Keratinocyte (primary cell): ENCODE measurements around the gene NRARP. TPM values are rescaled to one million over a fixed set of nuclear protein-coding genes. Genes with fewer than 3 reads are reported as not detected.

ENCODE experiments used
- DNase-seq: peaks from one replicate; pipeline ENCODE4 v3.0.0-alpha.2; 2011; ENCODE audit warnings: low read depth, missing footprints, low spot score
- FAIRE-seq: peaks from 2 replicates; lab custom pipeline; 2011; peaks lifted over from hg19 to GRCh38; lab: Jason Lieb, UNC
- H2AFZ ChIP-seq: 2 replicates; pipeline ENCODE4 v1.6.0; 2012; ENCODE audit warnings: low read length, control low read depth, inconsistent platforms; ENCODE audit not compliant: control insufficient read depth
- H3K27ac ChIP-seq: 2 replicates; pipeline ENCODE4 v1.5.1; 2011; ENCODE audit warnings: low read length; ENCODE audit not compliant: control insufficient read depth, insufficient read depth
- H3K27me3 ChIP-seq: 3 replicates; pipeline ENCODE4 v1.6.0; 2011; ENCODE audit warnings: low read length; ENCODE audit not compliant: control insufficient read depth, insufficient read depth; ENCODE audit errors: extremely low read depth
- H3K36me3 ChIP-seq, 2 experiments: 2 replicates in 1 of 2; 3 replicates in 1 of 2; pipeline ENCODE4 v1.5.1; 2011; ENCODE audit warnings: low read length in 2 of 2, mild to moderate bottlenecking in 1 of 2; ENCODE audit not compliant: control insufficient read depth in 2 of 2, insufficient read depth in 2 of 2; ENCODE audit errors: extremely low read depth in 1 of 2
- H3K4me1 ChIP-seq: 3 replicates; pipeline ENCODE4 v1.5.1; 2011; ENCODE audit warnings: low read length; ENCODE audit not compliant: control insufficient read depth, insufficient read depth; ENCODE audit errors: extremely low read depth
- H3K4me2 ChIP-seq: 3 replicates; pipeline ENCODE4 v1.6.0; 2011; ENCODE audit warnings: low read depth, low read length; ENCODE audit not compliant: control insufficient read depth, insufficient read depth; ENCODE audit errors: extremely low read depth
- H3K4me3 ChIP-seq, 3 experiments: fragments of 200-600 bp in 1 of 3; sonication (generic) in 1 of 3; 2 replicates in 2 of 3; 3 replicates in 1 of 3; pipeline ENCODE4 v1.5.1; 2011 to 2016; ENCODE audit warnings: low read length in 3 of 3, mild to moderate bottlenecking in 3 of 3, control low read depth in 2 of 3, inconsistent platforms in 1 of 3, low read depth in 1 of 3, mixed read lengths in 1 of 3, mixed run types in 1 of 3, moderate library complexity in 1 of 3; ENCODE audit not compliant: control insufficient read depth in 2 of 3, insufficient read depth in 2 of 3; ENCODE audit errors: extremely low read depth in 1 of 3
- H3K79me2 ChIP-seq: 2 replicates; pipeline ENCODE4 v1.6.0; 2012; ENCODE audit warnings: low read length; ENCODE audit not compliant: control insufficient read depth, insufficient read depth
- H3K9ac ChIP-seq: 3 replicates; pipeline ENCODE4 v1.6.0; 2011; ENCODE audit warnings: low read length; ENCODE audit not compliant: control insufficient read depth, insufficient read depth; ENCODE audit errors: extremely low read depth
- H3K9me1 ChIP-seq: 3 replicates; pipeline ENCODE4 v1.6.0; 2011; ENCODE audit warnings: low read length; ENCODE audit not compliant: control insufficient read depth, insufficient read depth; ENCODE audit errors: extremely low read depth
- H3K9me3 ChIP-seq: 2 replicates; pipeline ENCODE4 v1.5.1; 2012; ENCODE audit warnings: low read depth, low read length; ENCODE audit not compliant: control insufficient read depth
- H4K20me1 ChIP-seq: 3 replicates; pipeline ENCODE4 v1.6.0; 2011; ENCODE audit warnings: low read length; ENCODE audit not compliant: control insufficient read depth, insufficient read depth; ENCODE audit errors: extremely low read depth
- EZH2 ChIP-seq: IDR thresholded peaks from one replicate; pipeline ENCODE4 v1.6.1; 2012; ENCODE audit warnings: inconsistent platforms, mild to moderate bottlenecking, low read length, moderate library complexity
- dilution Hi-C: fragments of 300-500 bp; cut with MboI; formaldehyde crosslinking; loops from one replicate; pipeline ENCODE4 v1.7.0; 2020; ENCODE audit warnings: low sequenced_read_pairs; ENCODE audit not compliant: extremely low pct_ligation_motif_present
- polyA plus RNA-seq, 5 experiments: library from polyadenylated mRNA; depleted of rRNA in 3 of 5; stranded (reverse) in 3 of 5; stranded (forward) in 1 of 5; unstranded in 1 of 5; fragments of >200 nt; gene quantifications; 1 replicate in 1 of 5; 2 replicates in 3 of 5; 3 replicates in 1 of 5; pipeline versions ENCODE4 v1.2.1 to v1.2.3, GENCODE V29; 2011 to 2012; ENCODE audit warnings: missing spikeins in 2 of 5, low read depth in 1 of 5, low replicate concordance in 1 of 5
- TF ChIP-seq, protein P1 (sequence below), 3 experiments: IDR thresholded peaks in 1 of 3; conservative IDR thresholded peaks in 1 of 3; optimal IDR thresholded peaks in 1 of 3; 2 replicates in 2 of 3; 3 replicates in 1 of 3; pipeline versions ENCODE3 to v1.5.1; 2011; ENCODE audit warnings: low read length in 3 of 3, mild to moderate bottlenecking in 3 of 3, moderate library complexity in 2 of 3, control low read depth in 1 of 3, inconsistent platforms in 1 of 3; ENCODE audit not compliant: insufficient read depth in 2 of 3; ENCODE audit errors: extremely low read depth in 1 of 3

Gene NRARP
- polyA plus RNA-seq, 1 donor (not counting 4 experiments of a cell fraction or from before 2014, with no cell fraction given) = 2.4 TPM

DNA sequence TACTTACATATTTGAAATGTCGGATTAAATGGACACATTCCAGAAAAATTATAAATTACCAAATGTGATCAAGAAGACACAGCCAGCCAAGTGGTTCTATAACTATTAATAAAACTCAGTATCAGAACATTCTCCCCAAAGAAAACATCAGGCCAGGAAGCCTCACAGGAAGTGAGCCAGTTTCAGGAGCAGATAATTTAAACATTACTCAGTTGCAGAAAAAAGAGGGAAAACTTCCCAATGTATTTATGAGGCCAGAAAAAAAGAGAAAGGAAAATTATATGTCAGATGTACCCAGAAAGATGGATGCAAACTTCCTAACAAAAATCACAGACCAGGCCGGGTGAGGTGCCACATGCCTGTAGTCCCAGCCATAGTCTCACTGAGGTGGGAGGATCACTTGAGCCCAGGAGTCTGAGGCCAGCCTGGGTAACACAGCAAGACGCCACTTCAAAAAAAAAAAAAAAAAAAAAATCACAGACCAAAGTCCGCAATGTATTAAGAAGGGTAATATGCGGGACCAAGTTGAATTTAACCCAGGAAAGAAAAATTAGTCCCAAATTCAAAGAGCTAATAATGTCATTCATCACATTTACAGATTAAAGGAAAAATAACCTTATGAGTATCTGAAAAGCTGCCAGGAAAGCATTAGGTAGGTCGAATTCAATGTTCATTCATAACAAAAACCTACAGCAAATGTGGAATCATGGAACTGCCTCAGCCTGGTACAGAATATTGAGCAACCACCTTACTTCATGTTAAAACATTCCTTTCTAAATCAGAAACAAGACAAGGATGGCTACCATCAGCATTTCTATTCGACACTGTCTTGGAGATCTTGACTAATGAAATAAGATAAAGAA is 37.2 kb upstream of the NRARP start:
- Histone ChIP-seq H4K20me1 (no peaks in the 10 kb centered on the region), H2AFZ (no peak overlapping the region), H3K9ac (no peak overlapping the region), H3K36me3 (no peaks in the 10 kb centered on the region), H3K27ac (no peak overlapping the region), H3K4me3 (no peak overlapping the region), H3K9me1 (no peaks in the 10 kb centered on the region), H3K4me2 (no peak overlapping the region), H3K4me1 (no peaks in the 10 kb centered on the region), H3K9me3 (no peaks in the 10 kb centered on the region), H3K79me2 (no peaks in the 10 kb centered on the region), H3K27me3 (no peaks in the 10 kb centered on the region)
- FAIRE-seq (no peak), DNase-seq (no peak)
- no peak for TF ChIP-seq EZH2
- TF ChIP-seq, protein P1, sequence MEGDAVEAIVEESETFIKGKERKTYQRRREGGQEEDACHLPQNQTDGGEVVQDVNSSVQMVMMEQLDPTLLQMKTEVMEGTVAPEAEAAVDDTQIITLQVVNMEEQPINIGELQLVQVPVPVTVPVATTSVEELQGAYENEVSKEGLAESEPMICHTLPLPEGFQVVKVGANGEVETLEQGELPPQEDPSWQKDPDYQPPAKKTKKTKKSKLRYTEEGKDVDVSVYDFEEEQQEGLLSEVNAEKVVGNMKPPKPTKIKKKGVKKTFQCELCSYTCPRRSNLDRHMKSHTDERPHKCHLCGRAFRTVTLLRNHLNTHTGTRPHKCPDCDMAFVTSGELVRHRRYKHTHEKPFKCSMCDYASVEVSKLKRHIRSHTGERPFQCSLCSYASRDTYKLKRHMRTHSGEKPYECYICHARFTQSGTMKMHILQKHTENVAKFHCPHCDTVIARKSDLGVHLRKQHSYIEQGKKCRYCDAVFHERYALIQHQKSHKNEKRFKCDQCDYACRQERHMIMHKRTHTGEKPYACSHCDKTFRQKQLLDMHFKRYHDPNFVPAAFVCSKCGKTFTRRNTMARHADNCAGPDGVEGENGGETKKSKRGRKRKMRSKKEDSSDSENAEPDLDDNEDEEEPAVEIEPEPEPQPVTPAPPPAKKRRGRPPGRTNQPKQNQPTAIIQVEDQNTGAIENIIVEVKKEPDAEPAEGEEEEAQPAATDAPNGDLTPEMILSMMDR (optimal IDR thresholded peaks at IDR 0.05 in 1 of 3, IDR thresholded peaks at IDR 0.05 in 1 of 3, conservative IDR thresholded peaks at IDR 0.05 in 1 of 3; ENCODE audit: extremely low read depth in 1 of 3, insufficient read depth in 2 of 3, low read length in 3 of 3) = no peak
- dilution Hi-C loops = no loop called here

GRCh38 chr9:137336735-137337134 is 34.7 kb upstream of the NRARP start:
- no peak for FAIRE-seq
- H3K4me3 ChIP-seq = no peak overlapping the region
- no peak overlapping the region for H3K4me2 ChIP-seq
- H3K27ac ChIP-seq = no peak overlapping the region
- no peaks in the 10 kb centered on the region for H3K36me3 ChIP-seq
- no peaks in the 10 kb centered on the region for H3K9me1 ChIP-seq
- no peaks in the 10 kb centered on the region for H4K20me1 ChIP-seq
- H2AFZ ChIP-seq = no peak overlapping the region
- no peak overlapping the region for H3K9ac ChIP-seq
- no peaks in the 10 kb centered on the region for H3K9me3 ChIP-seq
- no peak for TF ChIP-seq EZH2
- TF ChIP-seq, protein P1 (optimal IDR thresholded peaks at IDR 0.05 in 1 of 3, IDR thresholded peaks at IDR 0.05 in 1 of 3, conservative IDR thresholded peaks at IDR 0.05 in 1 of 3; ENCODE audit: extremely low read depth in 1 of 3, insufficient read depth in 2 of 3, low read length in 3 of 3) = no peak
- dilution Hi-C loops = no loop called here
- no peaks in the 10 kb centered on the region for H3K4me1 ChIP-seq
- H3K79me2 ChIP-seq = no peaks in the 10 kb centered on the region
- H3K27me3 ChIP-seq = no peaks in the 10 kb centered on the region
- no peak for DNase-seq
